IPS-11a (cell line): ENCODE data around the gene ZFAND6.

ENCODE experiments used
- H3K4me3 ChIP-seq: one replicate; pipeline ENCODE4 v1.5.1; 2013; ENCODE audit warnings: low read depth, low read length, control low read depth

ZFAND6 gene

DNA sequence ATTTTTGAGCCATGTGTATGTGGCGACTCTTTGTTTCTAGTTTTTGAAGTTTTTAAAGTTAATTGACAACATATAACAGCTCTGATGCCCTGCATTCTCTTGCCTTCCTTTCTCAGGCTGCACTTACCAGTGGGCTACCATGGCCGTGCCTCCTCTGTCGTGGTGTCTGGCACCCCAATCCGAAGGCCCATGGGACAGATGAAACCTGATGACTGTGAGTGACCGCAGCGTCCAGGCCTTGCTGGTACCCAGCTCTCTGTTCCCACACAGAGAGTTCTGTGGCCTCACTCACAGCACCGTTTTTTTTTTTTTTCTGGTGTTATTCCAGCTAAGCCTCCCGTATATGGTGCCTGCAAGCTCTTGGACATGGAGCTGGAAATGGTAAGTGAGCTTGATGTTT, 108.5 kb downstream of the ZFAND6 start:
- H3K4me3 ChIP-seq = no peak overlapping the region

- H3K4me3 ChIP-seq = no peak overlapping the region
These were observed 108.9 kb downstream of the ZFAND6 start for GRCh38 chr15:80168421-80168820.

GRCh38 chr15:80169768-80170357, 110.4 kb downstream of the ZFAND6 start:
- no peak overlapping the region for H3K4me3 ChIP-seq

DNA sequence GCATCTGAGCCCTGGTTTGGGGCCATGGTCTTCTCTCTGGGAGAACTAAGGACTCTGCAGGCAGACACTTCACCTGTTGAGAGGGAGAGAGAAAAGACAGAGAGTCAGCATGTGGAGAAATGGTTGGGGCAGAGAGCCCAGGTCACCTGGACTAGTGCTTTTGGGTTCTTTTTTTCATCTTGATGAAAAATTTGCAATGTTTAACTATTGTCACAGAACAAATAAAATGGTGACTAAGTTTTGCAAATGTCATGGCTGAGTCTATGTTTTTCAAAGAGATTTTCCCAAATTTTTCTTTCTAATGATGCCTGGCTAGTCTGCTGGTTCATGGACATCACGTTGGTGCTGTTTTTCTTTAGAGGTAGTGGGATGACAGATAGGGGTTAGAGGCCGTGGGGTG, 111.1 kb downstream of the ZFAND6 start:
- H3K4me3 ChIP-seq = no peak overlapping the region

GRCh38 chr15:80171787-80172186, 112.3 kb downstream of the ZFAND6 start:
- no peak overlapping the region for H3K4me3 ChIP-seq

DNA sequence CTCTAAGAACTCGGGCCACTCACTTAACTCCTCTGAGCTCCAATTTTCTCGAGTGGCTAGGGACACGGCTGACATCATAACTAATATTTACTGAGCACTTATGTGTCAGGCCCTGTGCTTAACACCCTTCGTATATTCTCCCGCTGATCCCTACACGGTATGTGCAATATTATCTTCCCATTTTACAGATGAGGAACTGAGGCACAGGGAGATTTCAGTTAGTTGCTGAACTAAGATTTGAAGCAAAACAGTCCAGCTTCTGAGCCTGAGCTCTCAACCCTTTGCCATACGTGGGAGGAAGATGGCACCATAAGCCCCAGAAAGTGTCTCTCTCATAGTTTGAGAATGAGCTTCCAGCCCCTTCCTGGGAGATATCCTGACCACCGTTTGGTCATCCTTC, 112.9 kb downstream of the ZFAND6 start:
- H3K4me3 ChIP-seq = no peak overlapping the region

GRCh38 chr15:80173022-80173759, 113.7 kb downstream of the ZFAND6 start:
- no peak overlapping the region for H3K4me3 ChIP-seq

DNA sequence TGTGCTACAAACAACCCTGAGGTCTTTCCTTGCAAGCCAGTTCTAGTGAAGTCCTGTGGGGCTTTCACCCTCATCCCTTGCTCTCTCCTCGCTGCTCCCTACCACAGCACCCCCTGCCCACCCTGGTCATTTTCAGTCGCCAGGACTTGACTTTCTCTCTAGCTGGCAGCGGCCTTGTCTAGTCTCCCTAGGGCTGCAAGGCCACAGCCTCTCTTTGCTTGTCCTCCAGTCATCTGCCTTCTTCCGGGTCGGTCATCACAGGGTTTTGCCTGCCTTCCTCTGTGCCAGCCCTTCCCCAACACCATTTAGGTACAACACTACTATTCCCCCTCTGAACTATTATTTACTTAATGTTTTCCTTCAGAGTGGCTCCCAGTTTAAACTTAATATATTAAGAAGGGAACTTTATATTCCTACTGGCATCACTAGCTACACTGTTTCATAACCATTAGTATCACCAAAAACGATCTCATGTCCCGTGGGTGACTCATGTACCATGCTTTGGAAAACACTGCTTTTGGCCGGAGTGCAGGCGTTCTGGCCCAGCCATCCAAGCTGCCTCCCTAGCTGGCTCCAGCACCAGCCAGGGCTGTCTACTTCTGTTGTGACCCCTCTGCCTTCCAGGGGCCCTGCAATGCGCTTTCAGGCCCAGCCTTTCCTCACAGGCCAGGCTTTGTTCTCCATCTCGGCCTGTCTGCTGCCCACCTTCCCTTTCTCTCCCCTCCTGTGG, 114.7 kb downstream of the ZFAND6 start:
- no peak overlapping the region for H3K4me3 ChIP-seq

DNA sequence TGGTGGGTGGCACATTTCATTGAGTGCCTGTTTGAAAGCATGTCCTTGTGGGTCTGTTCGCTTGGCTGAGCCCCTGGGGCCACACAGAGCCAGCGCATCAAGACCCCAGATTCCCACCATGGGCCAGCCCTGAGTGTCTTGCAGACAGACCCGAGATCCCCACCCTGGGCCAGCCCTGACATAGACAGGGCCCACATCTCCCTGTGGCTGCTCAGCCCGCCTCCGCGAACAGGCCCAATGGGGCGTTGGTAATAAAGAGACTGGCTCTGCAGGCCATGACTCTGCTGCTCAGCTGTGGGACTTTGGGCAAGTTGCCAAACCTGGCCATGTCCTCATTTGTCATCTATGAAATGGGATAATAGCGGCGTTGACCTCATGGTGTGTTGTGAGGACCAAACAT, 116.0 kb downstream of the ZFAND6 start:
- H3K4me3 ChIP-seq = no peak overlapping the region

- no peak overlapping the region for H3K4me3 ChIP-seq
These were observed 117.0 kb downstream of the ZFAND6 start for GRCh38 chr15:80176443-80176842.

DNA sequence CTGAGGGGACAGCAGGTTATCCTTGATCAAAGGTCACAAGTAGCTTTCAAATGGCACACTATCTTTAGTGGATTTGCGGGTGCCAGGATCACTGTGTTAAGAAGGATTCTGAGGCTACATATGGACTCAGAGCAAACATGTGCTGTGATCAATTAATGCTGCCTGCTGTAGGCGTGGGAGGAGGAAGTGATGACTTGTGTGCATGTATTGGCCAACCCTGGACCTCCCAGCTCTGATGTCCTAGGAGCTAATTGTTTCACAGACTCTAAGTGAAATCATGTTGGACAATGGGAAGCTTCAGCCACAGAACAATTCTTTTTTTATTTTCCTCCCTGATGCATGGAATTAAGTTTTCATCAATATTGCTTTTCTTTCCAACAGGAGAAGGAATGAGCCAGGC, 117.7 kb downstream of the ZFAND6 start:
- H3K4me3 ChIP-seq = no peak overlapping the region

- no peak overlapping the region for H3K4me3 ChIP-seq
These were observed 119.7 kb downstream of the ZFAND6 start for GRCh38 chr15:80179025-80179759.

DNA sequence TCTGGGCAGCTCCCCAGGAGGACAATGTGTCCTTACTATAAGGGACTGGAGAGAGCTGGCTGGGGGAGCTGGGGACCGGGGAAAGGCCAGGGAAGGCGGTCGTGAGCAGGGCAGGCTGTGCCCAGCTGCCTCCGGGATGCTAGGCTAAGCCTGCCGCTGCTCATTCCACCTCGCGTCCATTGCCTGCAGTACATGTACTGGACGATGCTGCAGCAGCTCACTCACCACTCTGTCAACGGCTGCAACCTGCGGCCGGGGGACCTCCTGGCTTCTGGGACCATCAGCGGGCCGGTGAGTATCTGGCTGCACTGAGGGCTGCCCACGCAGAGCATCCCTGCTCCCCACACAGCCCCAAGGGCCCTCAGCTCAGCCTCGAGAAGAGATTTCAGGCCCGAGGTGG, 120.5 kb downstream of the ZFAND6 start:
- no peak overlapping the region for H3K4me3 ChIP-seq

- H3K4me3 ChIP-seq = no peak overlapping the region
These were observed 121.0 kb downstream of the ZFAND6 start for GRCh38 chr15:80180468-80180867.

DNA sequence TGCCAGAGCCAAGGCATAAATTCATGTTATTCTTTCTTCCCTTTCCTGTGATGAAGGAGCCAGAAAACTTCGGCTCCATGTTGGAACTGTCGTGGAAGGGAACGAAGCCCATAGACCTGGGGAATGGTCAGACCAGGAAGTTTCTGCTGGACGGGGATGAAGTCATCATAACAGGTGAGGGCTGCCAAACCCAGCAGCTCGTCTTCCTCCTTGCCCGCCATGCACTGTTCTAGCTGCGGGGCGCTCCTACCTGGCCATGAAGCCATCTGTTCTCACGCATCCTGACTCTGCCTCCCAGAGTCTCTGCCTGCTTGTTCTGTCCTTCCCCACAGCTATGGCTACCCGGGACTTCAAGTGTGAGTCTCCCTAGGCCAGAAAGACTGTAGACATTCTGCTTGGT, 121.5 kb downstream of the ZFAND6 start:
- no peak overlapping the region for H3K4me3 ChIP-seq

DNA sequence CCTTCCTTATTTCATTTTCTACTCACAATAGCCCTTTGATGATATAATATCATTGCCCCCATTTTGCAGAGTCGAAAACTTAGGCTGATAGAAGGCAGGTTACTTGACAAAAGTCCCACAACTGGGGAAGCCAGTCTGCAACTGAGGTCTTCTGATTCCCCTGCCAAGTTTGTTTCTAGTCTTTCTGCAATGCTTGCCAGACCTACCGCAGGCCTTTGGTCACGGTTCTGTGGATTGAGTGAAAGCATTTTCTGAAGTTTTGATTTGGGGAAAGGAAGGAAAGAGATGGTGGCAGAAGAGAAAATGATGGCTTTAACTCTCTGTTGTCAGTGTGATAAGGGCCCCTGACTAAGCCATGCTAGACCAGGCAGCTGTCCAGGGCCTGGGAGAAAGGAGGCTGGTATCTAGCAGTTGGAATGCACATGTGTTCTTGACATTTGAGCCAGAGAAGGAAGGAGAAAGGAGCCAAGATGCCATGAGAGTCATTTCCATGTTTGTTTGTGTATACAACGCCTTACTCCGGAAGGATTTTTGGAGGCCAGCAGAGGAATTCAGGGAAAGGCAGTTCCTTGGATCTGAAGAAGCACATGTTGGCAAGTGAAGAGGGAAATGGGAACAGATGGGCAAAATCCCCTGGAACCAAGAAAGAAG, 123.3 kb downstream of the ZFAND6 start:
- no peak overlapping the region for H3K4me3 ChIP-seq

DNA sequence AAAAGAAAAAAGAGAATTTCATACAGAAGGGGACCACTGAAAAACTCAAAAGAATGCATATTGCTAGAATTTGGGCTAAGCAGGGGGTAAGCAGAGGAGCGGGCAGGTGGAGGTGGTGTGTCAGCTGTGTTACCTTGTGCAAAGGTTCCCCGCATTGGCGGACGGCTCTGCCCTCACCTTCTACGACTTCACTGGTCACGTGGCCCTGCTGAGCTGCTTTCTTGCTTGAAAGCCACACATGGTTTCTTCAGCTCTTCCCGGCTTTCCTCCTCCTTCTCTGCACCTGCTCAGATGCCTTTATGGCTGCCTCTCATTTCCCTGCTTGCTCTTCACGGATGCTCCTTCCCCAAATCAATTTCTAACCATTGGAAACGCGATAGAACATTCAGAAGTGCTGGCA, 123.8 kb downstream of the ZFAND6 start:
- no peak overlapping the region for H3K4me3 ChIP-seq

DNA sequence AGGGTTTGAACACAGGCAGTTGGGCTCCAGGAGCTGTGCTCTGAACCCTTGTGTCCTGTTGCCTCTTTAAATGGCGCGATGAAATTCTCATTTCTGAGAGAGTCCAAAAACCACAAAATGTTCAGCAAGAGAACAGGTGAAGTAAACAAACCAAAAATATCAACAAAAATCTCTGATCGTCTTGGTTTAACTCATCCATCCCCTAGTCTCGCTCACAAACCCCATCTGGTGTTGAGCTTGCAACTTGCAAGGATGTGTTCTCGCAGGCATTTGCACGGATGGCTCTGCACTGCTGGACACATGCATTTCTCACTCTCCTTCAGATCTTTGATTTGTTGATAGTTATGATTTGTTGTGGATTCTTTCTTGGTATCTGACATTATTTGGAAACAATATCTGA, 124.4 kb downstream of the ZFAND6 start:
- H3K4me3 ChIP-seq = no peak overlapping the region

- no peak overlapping the region for H3K4me3 ChIP-seq
These were observed 125.1 kb downstream of the ZFAND6 start for GRCh38 chr15:80184554-80184953.

GRCh38 chr15:80185152-80185551, 125.7 kb downstream of the ZFAND6 start:
- H3K4me3 ChIP-seq = no peak overlapping the region

DNA sequence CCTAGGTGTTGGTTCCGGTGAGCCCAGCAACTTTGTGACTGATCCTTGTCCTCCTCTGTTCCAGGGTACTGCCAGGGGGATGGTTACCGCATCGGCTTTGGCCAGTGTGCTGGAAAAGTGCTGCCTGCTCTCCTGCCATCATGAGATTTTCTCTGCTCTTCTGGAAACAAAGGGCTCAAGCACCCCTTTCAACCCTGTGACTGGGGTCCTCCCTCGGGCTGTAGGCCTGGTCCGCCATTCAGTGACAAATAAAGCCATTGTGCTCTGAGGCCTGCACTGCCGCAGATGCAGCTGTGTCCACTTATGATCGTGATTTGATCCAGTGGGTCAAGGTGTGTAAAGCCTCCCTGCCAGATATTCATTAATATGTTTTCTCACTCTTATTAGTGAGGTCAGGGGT, 126.6 kb downstream of the ZFAND6 start:
- no peak overlapping the region for H3K4me3 ChIP-seq
